Activated B cell treated with CpG ODN at 0.5 μM for 24 hours (primary cell): ENCODE data around the gene PGGHG. TPM values are rescaled to one million over a fixed set of nuclear protein-coding genes. Genes with fewer than 3 reads are reported as not detected.

Source experiments
- ATAC-seq: fragments of 200-7000 bp; cut with Tn5 transposase; one replicate; pipeline ENCODE4 v1.10.0; 2021; ENCODE audit warnings: low read depth, mild to moderate bottlenecking, moderate library complexity
- CTCF ChIA-PET: fragments of 350-600 bp; sonication (Branson Sonifier 250); formaldehyde crosslinking; loops from one replicate; lab custom pipeline; 2021; ENCODE audit warnings: antibody characterized with exemption; lab: Charles Lee
- POLR2A ChIA-PET: fragments of 350-600 bp; sonication (Branson Sonifier 250); formaldehyde crosslinking; loops from one replicate; lab custom pipeline; 2021; ENCODE audit warnings: antibody characterized with exemption; lab: Charles Lee
- DNase-seq: peaks from one replicate; pipeline ENCODE4 v3.0.0; 2022
- H3K27ac Mint-ChIP-seq: one replicate; pipeline ENCODE4 v1.8.0; 2020; ENCODE audit warnings: mixed read lengths
- H3K27me3 Mint-ChIP-seq: one replicate; pipeline ENCODE4 v1.8.0; 2021; ENCODE audit warnings: mixed read lengths
- H3K36me3 Mint-ChIP-seq: one replicate; pipeline ENCODE4 v1.8.0; 2021; ENCODE audit warnings: low read depth, mixed read lengths
- H3K4me1 Mint-ChIP-seq: one replicate; pipeline ENCODE4 v1.8.0; 2021; ENCODE audit warnings: mixed read lengths
- H3K4me3 Mint-ChIP-seq: one replicate; pipeline ENCODE4 v1.8.0; 2020; ENCODE audit warnings: mild to moderate bottlenecking, mixed read lengths
- H3K9me3 Mint-ChIP-seq: one replicate; pipeline ENCODE4 v1.8.0; 2020; ENCODE audit warnings: mixed read lengths
- CTCF ChIP-seq: fragments of 200-600 bp; IDR thresholded peaks from one replicate; pipeline ENCODE4 v1.8.0; 2022; ENCODE audit warnings: antibody characterized with exemption, mild to moderate bottlenecking
- intact Hi-C: fragments of 100-400 bp; cut with micrococcal nuclease; formaldehyde crosslinking; loops from one replicate; pipeline ENCODE4 v1.15.1; 2024
- total RNA-seq: library from RNA; stranded (reverse); gene quantifications from 2 replicates; pipeline ENCODE4 v1.2.3, GENCODE V29; 2022

The PGGHG gene
- total RNA-seq, 1 donor from 2014 or later: 74.1 TPM

- Mint-ChIP-seq H3K4me1 (peaks cover 2% of the 10 kb centered on the region), H3K36me3 (peaks cover 83% of the 10 kb centered on the region), H3K4me3 (no peak overlapping the region), H3K27ac (peak overlapping the region; percentile 36), H3K27me3 (no peaks in the 10 kb centered on the region), H3K9me3 (no peaks in the 10 kb centered on the region)
- POLR2A ChIA-PET: interaction anchor here (0.6 to 4.8 kb wide), 9 partner anchors 13 to 165 kb away, joined by 3 to 35 read pairs (median 6); partner anchors contain the start of genes BET1L, IFITM2, PGGHG and RIC8A
- ATAC-seq (no peak), DNase-seq (no peak)
- no peak for TF ChIP-seq CTCF
- intact Hi-C loops: loop anchor here (1.0 to 5.0 kb wide), 3 partner anchors 19 to 197 kb away; no protein-coding TSS in a partner anchor
- CTCF ChIA-PET: interaction anchor here (0.6 to 4.1 kb wide), 29 partner anchors 8 to 212 kb away, joined by 3 to 28 read pairs (median 6); partner anchors contain the start of genes BET1L, PGGHG, PSMD13 and RIC8A
These were observed 38.7 kb upstream of the PGGHG start for GRCh38 chr11:250274-250673.

GRCh38 chr11:250740-251299 lies 38.1 kb upstream of the PGGHG start:
- ChIA-PET CTCF (interaction anchor here (0.6 to 4.1 kb wide), 31 partner anchors 8 to 212 kb away, joined by 3 to 28 read pairs (median 6); partner anchors contain the start of genes BET1L, PGGHG, PSMD13 and RIC8A), POLR2A (interaction anchor here (0.6 to 4.8 kb wide), 11 partner anchors 14 to 255 kb away, joined by 3 to 35 read pairs (median 6); partner anchors contain the start of genes BET1L, IFITM2, PGGHG and RIC8A)
- no peaks in the 10 kb centered on the region for H3K9me3 Mint-ChIP-seq
- H3K27me3 Mint-ChIP-seq: no peaks in the 10 kb centered on the region
- peaks cover 2% of the 10 kb centered on the region for H3K4me1 Mint-ChIP-seq
- H3K27ac Mint-ChIP-seq: peak overlapping the region; percentile 36
- H3K4me3 Mint-ChIP-seq: no peak overlapping the region
- DNase-seq (peak; percentile 60), ATAC-seq (peak; percentile 96)
- TF ChIP-seq CTCF: peak; percentile 29
- peaks cover 78% of the 10 kb centered on the region for H3K36me3 Mint-ChIP-seq
- intact Hi-C loops: loop anchor here (1.0 to 5.0 kb wide), 4 partner anchors 18 to 196 kb away; no protein-coding TSS in a partner anchor

GRCh38 chr11:251550-251949 lies 37.4 kb upstream of the PGGHG start:
- Mint-ChIP-seq H3K4me1 (peaks cover 2% of the 10 kb centered on the region), H3K27ac (no peak overlapping the region), H3K9me3 (no peaks in the 10 kb centered on the region), H3K4me3 (no peak overlapping the region), H3K27me3 (no peaks in the 10 kb centered on the region), H3K36me3 (peaks cover 70% of the 10 kb centered on the region)
- intact Hi-C loops: loop anchor here (1.0 to 5.0 kb wide), 3 partner anchors 17 to 196 kb away; no protein-coding TSS in a partner anchor
- ChIA-PET POLR2A (interaction anchor here (0.8 to 4.8 kb wide), 6 partner anchors 14 to 104 kb away, joined by 3 to 35 read pairs (median 6); partner anchors contain the start of gene IFITM2), CTCF (interaction anchor here (1.0 to 4.1 kb wide), 21 partner anchors 8 to 199 kb away, joined by 3 to 28 read pairs (median 6); partner anchors contain the start of genes BET1L, PGGHG and RIC8A)
- TF ChIP-seq CTCF: no peak
- no peak for DNase-seq
- no peak for ATAC-seq

GRCh38 chr11:252666-253065 lies 36.3 kb upstream of the PGGHG start:
- H3K9me3 Mint-ChIP-seq: no peaks in the 10 kb centered on the region
- intact Hi-C loops: loop anchor here (5.0 kb wide), 1 partner anchor 195 kb away; no protein-coding TSS in a partner anchor
- POLR2A ChIA-PET: interaction anchor here (0.6 to 4.8 kb wide), 2 partner anchors 15 to 103 kb away, joined by 4 to 35 read pairs; no protein-coding TSS in a partner anchor
- no peak for ATAC-seq
- no peak for DNase-seq
- CTCF ChIA-PET: interaction anchor here (1.0 to 4.1 kb wide), 4 partner anchors 8 to 102 kb away, joined by 3 to 26 read pairs (median 14); no protein-coding TSS in a partner anchor
- peaks cover 13% of the 10 kb centered on the region for H3K4me1 Mint-ChIP-seq
- H3K27ac Mint-ChIP-seq: no peak overlapping the region
- no peaks in the 10 kb centered on the region for H3K27me3 Mint-ChIP-seq
- peaks cover 59% of the 10 kb centered on the region for H3K36me3 Mint-ChIP-seq
- no peak for TF ChIP-seq CTCF
- no peak overlapping the region for H3K4me3 Mint-ChIP-seq
